ENCODE measurements around the gene CHRNB2. TPM values are rescaled to one million over a fixed set of nuclear protein-coding genes. Genes with fewer than 3 reads are reported as not detected.

CHRNB2 gene
- polyA plus RNA-seq, 1 donor (not counting 4 experiments of a cell fraction or from before 2014, with no cell fraction given) = 0.09 TPM

- TF ChIP-seq EZH2 (IDR thresholded peaks at IDR 0.05; ENCODE audit: low read length) = no peak
- TF ChIP-seq CTCF (optimal IDR thresholded peaks at IDR 0.05 in 1 of 3, IDR thresholded peaks at IDR 0.05 in 1 of 3, conservative IDR thresholded peaks at IDR 0.05 in 1 of 3; ENCODE audit: extremely low read depth in 1 of 3, insufficient read depth in 2 of 3, low read length in 3 of 3) = no peak
- H3K9me1 ChIP-seq (ENCODE audit: control insufficient read depth, extremely low read depth, insufficient read depth, low read length) = peaks cover 2% of the 10 kb centered on the region
- no peak overlapping the region for H3K4me3 ChIP-seq (ENCODE audit: control insufficient read depth in 2 of 3, extremely low read depth in 1 of 3, insufficient read depth in 2 of 3, low read depth in 1 of 3, low read length in 3 of 3)
- peaks cover 41 to 63% of the 10 kb centered on the region in 2 experiments for H3K36me3 ChIP-seq (ENCODE audit: control insufficient read depth in 2 of 2, extremely low read depth in 1 of 2, insufficient read depth in 2 of 2, low read length in 2 of 2)
- H3K79me2 ChIP-seq (ENCODE audit: control insufficient read depth, insufficient read depth, low read length) = no peaks in the 10 kb centered on the region
- no peak overlapping the region for H2AFZ ChIP-seq (ENCODE audit: control insufficient read depth, low read length)
- DNase-seq (ENCODE audit: low read depth, low spot score) (no peak), FAIRE-seq (no peak)
- peaks cover 13% of the 10 kb centered on the region for H3K4me1 ChIP-seq (ENCODE audit: control insufficient read depth, extremely low read depth, insufficient read depth, low read length)
- no peaks in the 10 kb centered on the region for H4K20me1 ChIP-seq (ENCODE audit: control insufficient read depth, extremely low read depth, insufficient read depth, low read length)
- H3K27me3 ChIP-seq (ENCODE audit: control insufficient read depth, extremely low read depth, insufficient read depth, low read length) = no peaks in the 10 kb centered on the region
- H3K4me2 ChIP-seq (ENCODE audit: control insufficient read depth, extremely low read depth, insufficient read depth, low read depth, low read length) = no peak overlapping the region
- no peak overlapping the region for H3K27ac ChIP-seq (ENCODE audit: control insufficient read depth, insufficient read depth, low read length)
- dilution Hi-C loops (cut with MboI; ENCODE audit: extremely low pct_ligation_motif_present, low sequenced_read_pairs) = no loop called here
- H3K9me3 ChIP-seq (ENCODE audit: control insufficient read depth, low read depth, low read length) = no peaks in the 10 kb centered on the region
- H3K9ac ChIP-seq (ENCODE audit: control insufficient read depth, extremely low read depth, insufficient read depth, low read length) = no peak overlapping the region
Observed at GRCh38 chr1:154550070-154550469, 17.5 kb upstream of the CHRNB2 start.

- no peak for TF ChIP-seq CTCF (optimal IDR thresholded peaks at IDR 0.05 in 1 of 3, IDR thresholded peaks at IDR 0.05 in 1 of 3, conservative IDR thresholded peaks at IDR 0.05 in 1 of 3; ENCODE audit: extremely low read depth in 1 of 3, insufficient read depth in 2 of 3, low read length in 3 of 3)
- TF ChIP-seq EZH2 (IDR thresholded peaks at IDR 0.05; ENCODE audit: low read length) = no peak
- no peaks in the 10 kb centered on the region for H3K9me3 ChIP-seq (ENCODE audit: control insufficient read depth, low read depth, low read length)
- no peak overlapping the region for H3K27ac ChIP-seq (ENCODE audit: control insufficient read depth, insufficient read depth, low read length)
- H3K4me2 ChIP-seq (ENCODE audit: control insufficient read depth, extremely low read depth, insufficient read depth, low read depth, low read length) = no peak overlapping the region
- H3K9me1 ChIP-seq (ENCODE audit: control insufficient read depth, extremely low read depth, insufficient read depth, low read length) = peaks cover 2% of the 10 kb centered on the region
- FAIRE-seq (no peak), DNase-seq (ENCODE audit: low read depth, low spot score) (no peak)
- H4K20me1 ChIP-seq (ENCODE audit: control insufficient read depth, extremely low read depth, insufficient read depth, low read length) = no peaks in the 10 kb centered on the region
- no peaks in the 10 kb centered on the region for H3K27me3 ChIP-seq (ENCODE audit: control insufficient read depth, extremely low read depth, insufficient read depth, low read length)
- H3K4me3 ChIP-seq (ENCODE audit: control insufficient read depth in 2 of 3, extremely low read depth in 1 of 3, insufficient read depth in 2 of 3, low read depth in 1 of 3, low read length in 3 of 3) = no peak overlapping the region
- peaks cover 46 to 69% of the 10 kb centered on the region in 2 experiments for H3K36me3 ChIP-seq (ENCODE audit: control insufficient read depth in 2 of 2, extremely low read depth in 1 of 2, insufficient read depth in 2 of 2, low read length in 2 of 2)
- H3K9ac ChIP-seq (ENCODE audit: control insufficient read depth, extremely low read depth, insufficient read depth, low read length) = no peak overlapping the region
- H3K79me2 ChIP-seq (ENCODE audit: control insufficient read depth, insufficient read depth, low read length) = peaks cover 3% of the 10 kb centered on the region
- H2AFZ ChIP-seq (ENCODE audit: control insufficient read depth, low read length) = no peak overlapping the region
- dilution Hi-C loops (cut with MboI; ENCODE audit: extremely low pct_ligation_motif_present, low sequenced_read_pairs) = no loop called here
- H3K4me1 ChIP-seq (ENCODE audit: control insufficient read depth, extremely low read depth, insufficient read depth, low read length) = peaks cover 13% of the 10 kb centered on the region
Observed at GRCh38 chr1:154550657-154551056, 16.9 kb upstream of the CHRNB2 start.
